K562 treated with DMSO at 1 percent for 24 hours (cell line): Measurements from ENCODE around the gene FAM236B. TPM values are rescaled to one million over a fixed set of nuclear protein-coding genes. Genes with fewer than 3 reads are reported as not detected.

Source experiments
- total RNA-seq: library from RNA; unstranded; fragments of 300-600 nt; gene quantifications from 2 replicates; pipeline ENCODE4 v1.2.3, GENCODE V29; 2022; ENCODE audit warnings: low read depth; ENCODE audit not compliant: insufficient read depth

The FAM236B gene
- total RNA-seq = not detected in 2 replicates

DNA sequence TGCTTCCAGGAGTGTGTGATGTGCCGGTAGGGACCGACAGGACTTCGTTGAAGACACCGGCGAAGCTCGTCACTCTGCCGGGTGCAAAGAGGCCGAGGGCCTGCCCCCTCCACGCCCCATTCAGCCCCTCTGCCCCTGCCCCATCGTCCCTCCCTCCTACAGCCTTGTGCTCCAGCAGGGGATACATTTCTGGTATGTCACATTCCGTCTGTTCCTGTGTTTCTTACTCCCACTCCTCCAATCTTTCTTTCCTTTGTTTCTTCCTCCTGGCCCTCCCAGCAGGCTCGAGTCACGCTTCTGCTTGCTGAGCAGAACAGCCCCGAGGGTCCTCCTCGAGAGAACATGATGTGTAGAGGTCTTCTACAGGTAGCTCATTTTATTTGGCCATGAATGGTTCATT is at the start of gene FAM236B:
Gene FAM236B, minus strand, starts transcription at position 101 of the 400 bp plus-strand sequence. Its CDS starts 100 bp downstream, at position 1.

DNA sequence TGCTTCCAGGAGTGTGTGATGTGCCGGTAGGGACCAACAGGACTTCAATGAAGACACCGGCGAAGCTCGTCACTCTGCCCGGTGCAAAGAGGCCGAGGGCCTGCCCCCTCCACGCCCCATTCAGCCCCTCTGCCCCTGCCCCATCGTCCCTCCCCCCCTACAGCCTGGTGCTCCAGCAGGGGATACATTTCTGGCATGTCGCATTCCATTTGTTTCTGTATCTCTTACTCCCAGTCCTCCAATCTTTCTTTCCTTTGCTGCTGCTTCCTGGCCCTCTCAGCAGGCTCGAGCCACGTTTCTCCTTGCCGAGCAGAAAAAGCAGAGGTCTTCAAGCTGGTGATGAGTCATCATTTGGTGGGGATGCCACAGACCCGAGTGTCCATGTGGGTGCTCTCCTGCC is 25.6 kb upstream of the FAM236B start, which contains the start of gene FAM236D:
Gene FAM236D, minus strand, starts transcription at position 101 of the 400 bp plus-strand sequence. Its CDS starts 100 bp downstream, at position 1.

DNA sequence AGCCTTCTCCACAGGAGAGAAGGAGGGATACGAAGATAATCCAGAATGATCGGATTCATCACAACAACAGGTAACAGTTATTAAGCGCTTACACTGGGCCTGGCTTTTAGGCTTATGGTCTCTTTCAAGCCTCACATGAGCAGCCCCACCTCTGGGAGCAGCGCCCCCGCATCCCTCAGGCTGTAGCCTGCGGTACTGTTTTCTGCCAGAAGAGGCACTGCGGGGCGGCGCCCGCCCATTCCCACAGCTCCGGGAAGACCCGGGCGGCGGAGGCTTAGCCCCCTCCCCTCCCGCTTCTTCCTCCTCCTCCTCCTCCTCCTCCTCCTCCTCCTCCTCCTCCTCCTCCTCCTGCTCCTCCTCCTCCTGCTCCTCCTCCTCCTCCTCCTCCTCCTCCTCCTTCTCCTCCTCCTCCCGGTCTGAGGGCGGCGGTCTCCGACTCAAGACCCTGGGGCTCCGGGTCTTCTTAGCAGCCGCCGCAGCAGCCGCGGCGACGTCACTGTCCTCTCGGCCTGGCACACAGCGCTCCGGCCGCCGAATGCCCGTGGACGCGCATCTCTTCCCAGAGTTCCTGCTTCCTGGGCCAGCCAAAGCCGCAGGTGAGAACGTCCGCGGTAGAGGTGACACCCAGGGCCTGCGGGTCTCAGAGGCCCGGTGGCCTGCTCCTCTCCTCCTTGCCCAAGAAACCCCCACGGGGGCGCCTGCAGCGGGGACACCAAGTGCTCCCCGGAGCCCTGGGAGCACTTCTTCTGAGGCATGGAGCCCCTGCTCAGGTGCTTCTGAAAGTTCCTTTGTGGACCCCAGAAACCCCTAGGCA is 5.6 kb downstream of the FAM236B start, which contains the start of gene DMRTC1B:
Gene DMRTC1B, plus strand, starts transcription at position 238 of the 814 bp plus-strand sequence. CDS start 68,246 bp downstream, outside the sequence.

Other genes starting within 250 kb of the FAM236B start
- 12.5 and 18.4 TPM in 2 replicates for gene HDAC8, start 209.8 kb downstream of the FAM236B start, total RNA-seq
- 7.4 and 7.8 TPM in 2 replicates for gene PHKA1, start 68.4 kb downstream of the FAM236B start, total RNA-seq
- 1.1 and 2.2 TPM in 2 replicates for gene DMRTC1B, start 5.8 kb downstream of the FAM236B start, total RNA-seq
- gene FAM236D, start 25.6 kb upstream of the FAM236B start, total RNA-seq = not detected in 2 replicates
- gene FAM236C, start 130.0 kb upstream of the FAM236B start, total RNA-seq = not detected in 2 replicates
- not detected in 2 replicates for gene FAM236A, start 155.5 kb upstream of the FAM236B start, total RNA-seq
- not detected in 2 replicates for gene DMRTC1, start 161.2 kb upstream of the FAM236B start, total RNA-seq
- gene PABPC1L2B, start 220.3 kb upstream of the FAM236B start, total RNA-seq = not detected in 2 replicates